K562 (cell line): ENCODE measurements around the gene ZNF853. TPM values are rescaled to one million over a fixed set of nuclear protein-coding genes. Genes with fewer than 3 reads are reported as not detected.

Experiments
- HNRNPUL1 ChIP-seq: fragments of 200-400 bp; formaldehyde crosslinking; IDR thresholded peaks from 2 replicates; pipeline ENCODE4 v1.6.1; 2017; ENCODE audit warnings: low read length
- KLF6 ChIP-seq: fragments of 250-450 bp; sonication (Bioruptor Pico); IDR thresholded peaks from 2 replicates; pipeline ENCODE4 v1.4.0; 2020; ENCODE audit warnings: mild to moderate bottlenecking, moderate library complexity, borderline replicate concordance
- MEIS2 ChIP-seq: fragments of 450-650 bp; IDR thresholded peaks from 2 replicates; pipeline ENCODE4 v1.6.1; 2014; ENCODE audit warnings: mild to moderate bottlenecking; ENCODE audit not compliant: partially characterized antibody
- PHB ChIP-seq: fragments of 250-450 bp; sonication (Bioruptor Pico); IDR thresholded peaks from 2 replicates; pipeline ENCODE4 v1.5.0; 2021
- RFX5 ChIP-seq: IDR thresholded peaks from 2 replicates; pipeline ENCODE4 v1.6.1; 2011; ENCODE audit warnings: low read depth, mild to moderate bottlenecking, improper control_type of control experiment, low read length
- RNF2 ChIP-seq: sonication (generic); IDR thresholded peaks from 2 replicates; pipeline ENCODE4 v1.6.1; 2016
- SMAD4 ChIP-seq: fragments of 250-450 bp; sonication (Bioruptor Pico); conservative IDR thresholded peaks from 2 replicates; pipeline ENCODE4 v1.8.0; 2021; ENCODE audit warnings: inconsistent platforms, mild to moderate bottlenecking, moderate library complexity
- ZNF146 ChIP-seq: IDR thresholded peaks from one replicate; pipeline ENCODE4 v1.6.1; 2018; ENCODE audit warnings: missing compliant biosample characterization; ENCODE audit not compliant: unreplicated experiment
- ZNF830 ChIP-seq: fragments of 250-450 bp; sonication (Bioruptor Pico); IDR thresholded peaks from 2 replicates; pipeline ENCODE4 v1.5.0; 2021; ENCODE audit warnings: mild to moderate bottlenecking
- polyA plus RNA-seq, 8 experiments: library from polyadenylated mRNA; depleted of rRNA in 4 of 8; stranded (reverse) in 5 of 8; unstranded in 3 of 8; fragments of >200 nt; fragmentation: Nextera tagmentation in 2 of 8; fragmentation: Illumina TruSeq in 1 of 8; extraction: Ambion mirVana in 2 of 8; extraction: Trizol in 1 of 8; gene quantifications; 2 replicates each; pipeline versions ENCODE4 v1.2.1 to v1.2.3, GENCODE V29; 2011 to 2014; ENCODE audit warnings: inconsistent platforms in 1 of 8, missing spikeins in 1 of 8
- total RNA-seq, 7 experiments: library from RNA; depleted of rRNA in 6 of 7; stranded (reverse); fragments of >200 nt in 6 of 7; fragmentation: Illumina TruSeq in 2 of 7; extraction: Trizol in 2 of 7; gene quantifications; 2 replicates each; pipeline versions ENCODE4 v1.2.1 to v1.2.3, GENCODE V29; 2011 to 2021; ENCODE audit warnings: low replicate concordance in 1 of 7
- TF ChIP-seq, protein P1 (sequence below): IDR thresholded peaks from 2 replicates; pipeline ENCODE4 v1.6.1; 2012; ENCODE audit warnings: low read depth, low read length, improper control_type of control experiment, borderline replicate concordance
- TF ChIP-seq, protein P2 (sequence below): IDR thresholded peaks from 3 replicates; pipeline ENCODE4 v1.6.1; 2011; ENCODE audit warnings: borderline replicate concordance, mild to moderate bottlenecking; ENCODE audit not compliant: insufficient read length, insufficient read depth
- TF ChIP-seq, protein P3 (sequence below), 3 experiments: IDR thresholded peaks in 2 of 3; conservative IDR thresholded peaks in 1 of 3; 2 replicates each; pipeline ENCODE4 v1.5.1; 2011 to 2012; ENCODE audit warnings: low read length in 3 of 3, mild to moderate bottlenecking in 3 of 3, control low read depth in 2 of 3, improper control_type of control experiment in 1 of 3, inconsistent platforms in 1 of 3, low read depth in 1 of 3, mixed read lengths in 1 of 3, moderate library complexity in 1 of 3; ENCODE audit not compliant: insufficient read depth in 2 of 3

The ZNF853 gene
- total and polyA plus RNA-seq, 9 of the 15 experiments (the other 6 are each of a cell fraction or from before 2014, with no cell fraction given) = 0.03 TPM; not detected in 8

DNA sequence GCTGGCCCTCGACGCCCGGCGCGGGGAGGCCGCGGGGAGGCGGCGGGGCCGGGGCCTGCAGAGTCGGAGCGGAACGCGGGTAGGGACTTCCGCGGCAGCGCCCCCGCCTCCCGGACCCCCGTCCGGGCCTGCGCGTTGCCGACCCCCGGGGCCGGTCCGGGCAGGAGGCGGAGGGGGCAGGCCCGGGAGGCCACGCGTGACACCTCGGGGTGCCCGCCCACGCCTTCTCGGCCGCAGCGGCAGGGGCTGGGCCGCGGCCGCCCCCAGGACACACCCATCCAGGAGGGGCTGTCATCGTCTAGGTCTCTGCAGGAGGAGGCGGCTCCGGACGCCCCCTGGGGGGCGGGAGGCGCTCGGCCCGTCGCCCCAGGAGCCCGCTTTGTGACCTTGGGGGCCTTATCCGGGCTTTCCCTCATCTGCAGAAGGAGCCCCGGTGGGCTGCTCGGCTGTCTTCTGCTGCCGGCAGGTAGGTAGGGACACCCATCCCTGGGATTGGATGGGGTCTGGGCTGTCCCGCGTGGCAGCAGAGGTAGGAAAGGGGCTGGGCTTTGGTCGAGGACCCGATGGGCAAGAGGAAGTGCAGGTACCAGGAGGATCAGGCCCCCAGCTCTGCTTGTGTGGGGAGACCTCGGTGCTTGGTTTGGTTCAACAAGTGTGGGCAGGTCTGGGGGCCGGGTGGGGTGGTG lies 22.3 kb downstream of the ZNF853 start (continued):
- TF ChIP-seq, protein P1, sequence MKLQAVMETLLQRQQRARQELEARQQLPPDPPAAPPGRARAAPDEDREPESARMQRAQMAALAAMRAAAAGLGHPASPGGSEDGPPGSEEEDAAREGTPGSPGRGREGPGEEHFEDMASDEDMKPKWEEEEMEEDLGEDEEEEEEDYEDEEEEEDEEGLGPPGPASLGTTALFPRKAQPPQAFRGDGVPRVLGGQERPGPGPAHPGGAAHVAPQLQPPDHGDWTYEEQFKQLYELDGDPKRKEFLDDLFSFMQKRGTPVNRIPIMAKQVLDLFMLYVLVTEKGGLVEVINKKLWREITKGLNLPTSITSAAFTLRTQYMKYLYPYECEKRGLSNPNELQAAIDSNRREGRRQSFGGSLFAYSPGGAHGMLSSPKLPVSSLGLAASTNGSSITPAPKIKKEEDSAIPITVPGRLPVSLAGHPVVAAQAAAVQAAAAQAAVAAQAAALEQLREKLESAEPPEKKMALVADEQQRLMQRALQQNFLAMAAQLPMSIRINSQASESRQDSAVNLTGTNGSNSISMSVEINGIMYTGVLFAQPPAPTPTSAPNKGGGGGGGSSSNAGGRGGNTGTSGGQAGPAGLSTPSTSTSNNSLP = no peak
- TF ChIP-seq, protein P2, sequence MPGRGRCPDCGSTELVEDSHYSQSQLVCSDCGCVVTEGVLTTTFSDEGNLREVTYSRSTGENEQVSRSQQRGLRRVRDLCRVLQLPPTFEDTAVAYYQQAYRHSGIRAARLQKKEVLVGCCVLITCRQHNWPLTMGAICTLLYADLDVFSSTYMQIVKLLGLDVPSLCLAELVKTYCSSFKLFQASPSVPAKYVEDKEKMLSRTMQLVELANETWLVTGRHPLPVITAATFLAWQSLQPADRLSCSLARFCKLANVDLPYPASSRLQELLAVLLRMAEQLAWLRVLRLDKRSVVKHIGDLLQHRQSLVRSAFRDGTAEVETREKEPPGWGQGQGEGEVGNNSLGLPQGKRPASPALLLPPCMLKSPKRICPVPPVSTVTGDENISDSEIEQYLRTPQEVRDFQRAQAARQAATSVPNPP = no peak
- TF ChIP-seq PHB (CRISPR knock-in tag) = no peak
- no peak for TF ChIP-seq ZNF146 (CRISPR knock-in tag)
- no peak for TF ChIP-seq ZNF830 (CRISPR knock-in tag)
- TF ChIP-seq MEIS2 = peak; percentile 51
- 0 out of 2 replicates have a peak, but pooled peaks have one; percentile 64 for TF ChIP-seq KLF6 (CRISPR knock-in tag)
- TF ChIP-seq RNF2 = peak; percentile 29; the same call in 1 of the 2 replicates
- TF ChIP-seq, protein P3, sequence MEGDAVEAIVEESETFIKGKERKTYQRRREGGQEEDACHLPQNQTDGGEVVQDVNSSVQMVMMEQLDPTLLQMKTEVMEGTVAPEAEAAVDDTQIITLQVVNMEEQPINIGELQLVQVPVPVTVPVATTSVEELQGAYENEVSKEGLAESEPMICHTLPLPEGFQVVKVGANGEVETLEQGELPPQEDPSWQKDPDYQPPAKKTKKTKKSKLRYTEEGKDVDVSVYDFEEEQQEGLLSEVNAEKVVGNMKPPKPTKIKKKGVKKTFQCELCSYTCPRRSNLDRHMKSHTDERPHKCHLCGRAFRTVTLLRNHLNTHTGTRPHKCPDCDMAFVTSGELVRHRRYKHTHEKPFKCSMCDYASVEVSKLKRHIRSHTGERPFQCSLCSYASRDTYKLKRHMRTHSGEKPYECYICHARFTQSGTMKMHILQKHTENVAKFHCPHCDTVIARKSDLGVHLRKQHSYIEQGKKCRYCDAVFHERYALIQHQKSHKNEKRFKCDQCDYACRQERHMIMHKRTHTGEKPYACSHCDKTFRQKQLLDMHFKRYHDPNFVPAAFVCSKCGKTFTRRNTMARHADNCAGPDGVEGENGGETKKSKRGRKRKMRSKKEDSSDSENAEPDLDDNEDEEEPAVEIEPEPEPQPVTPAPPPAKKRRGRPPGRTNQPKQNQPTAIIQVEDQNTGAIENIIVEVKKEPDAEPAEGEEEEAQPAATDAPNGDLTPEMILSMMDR (IDR thresholded peaks at IDR 0.05 in 2 of 3, conservative IDR thresholded peaks at IDR 0.05 in 1 of 3; ENCODE audit: insufficient read depth in 2 of 3, low read depth in 1 of 3, low read length in 3 of 3) = peak; percentile 52 to 58 (median 55)
- TF ChIP-seq RFX5 = no peak
- peak; percentile 77 for TF ChIP-seq SMAD4 (CRISPR knock-in tag)
- no peak for TF ChIP-seq HNRNPUL1
